GM23338 (cell line): ENCODE data around the gene PIP5K1C. TPM values are rescaled to one million over a fixed set of nuclear protein-coding genes. Genes with fewer than 3 reads are reported as not detected.

ENCODE experiments used
- ATAC-seq: fragments of 200-7000 bp; cut with Tn5 transposase; 3 replicates; pipeline ENCODE4 v1.9.1; 2020
- DNase-seq: peaks from one replicate; pipeline ENCODE4 v3.0.0-alpha.2; 2015; ENCODE audit warnings: low spot score
- H2AFZ ChIP-seq: fragments of 200-600 bp; sonication (generic); 2 replicates; pipeline ENCODE4 v1.8.0; 2016; ENCODE audit warnings: antibody characterized with exemption, mild to moderate bottlenecking, moderate library complexity
- H3F3A ChIP-seq: fragments of 200-600 bp; sonication (generic); replicated peaks from 2 replicates; pipeline ENCODE4 v1.8.0; 2017; ENCODE audit warnings: antibody characterized with exemption, mixed run types, low read depth
- H3K27ac ChIP-seq: fragments of 200-600 bp; sonication (generic); 2 replicates; pipeline ENCODE4 v1.6.1; 2016; ENCODE audit warnings: low read depth
- H3K27me3 ChIP-seq: fragments of 200-600 bp; sonication (generic); 2 replicates; pipeline ENCODE4 v1.8.0; 2016; ENCODE audit warnings: mild to moderate bottlenecking, mixed run types, moderate library complexity; ENCODE audit not compliant: insufficient read depth
- H3K36me3 ChIP-seq: fragments of 200-600 bp; sonication (generic); 2 replicates; pipeline ENCODE4 v1.8.0; 2016; ENCODE audit warnings: mild to moderate bottlenecking; ENCODE audit not compliant: insufficient read depth
- H3K4me1 ChIP-seq: fragments of 200-600 bp; sonication (generic); 2 replicates; pipeline ENCODE4 v1.8.0; 2016; ENCODE audit warnings: mild to moderate bottlenecking, moderate library complexity; ENCODE audit not compliant: insufficient read depth
- H3K4me2 ChIP-seq: fragments of 200-600 bp; sonication (generic); 2 replicates; pipeline ENCODE4 v1.7.1; 2017; ENCODE audit warnings: mixed run types
- H3K4me3 ChIP-seq: fragments of 200-600 bp; sonication (generic); 2 replicates; pipeline ENCODE4 v1.6.1; 2016; ENCODE audit warnings: mixed run types
- H3K79me2 ChIP-seq: fragments of 200-600 bp; sonication (generic); replicated peaks from 2 replicates; pipeline ENCODE4 v1.8.0; 2017; ENCODE audit warnings: mild to moderate bottlenecking; ENCODE audit not compliant: insufficient read depth
- H3K9me2 ChIP-seq: fragments of 200-600 bp; sonication (generic); 2 replicates; pipeline ENCODE4 v1.8.0; 2017; ENCODE audit not compliant: insufficient read depth
- H4K20me1 ChIP-seq: fragments of 200-600 bp; sonication (generic); replicated peaks from 2 replicates; pipeline ENCODE4 v1.8.0; 2017; ENCODE audit warnings: mild to moderate bottlenecking; ENCODE audit not compliant: insufficient read depth
- H3K27ac Mint-ChIP-seq: 2 replicates; pipeline ENCODE4 v1.8.0; 2020; ENCODE audit warnings: inconsistent platforms, mild to moderate bottlenecking, moderate library complexity, mixed read lengths
- H3K27me3 Mint-ChIP-seq: 3 replicates; pipeline ENCODE4 v1.8.0; 2022; ENCODE audit warnings: low read depth, mild to moderate bottlenecking, moderate library complexity, mixed read lengths, inconsistent platforms; ENCODE audit not compliant: insufficient read depth, poor library complexity
- H3K36me3 Mint-ChIP-seq: 3 replicates; pipeline ENCODE4 v1.8.0; 2021; ENCODE audit warnings: low read depth, mild to moderate bottlenecking, inconsistent platforms, moderate library complexity, mixed read lengths
- H3K4me1 Mint-ChIP-seq: 3 replicates; pipeline ENCODE4 v1.8.0; 2020; ENCODE audit warnings: mild to moderate bottlenecking, inconsistent platforms, mixed read lengths
- H3K4me3 Mint-ChIP-seq: 3 replicates; pipeline ENCODE4 v1.8.0; 2021; ENCODE audit warnings: moderate library complexity, mild to moderate bottlenecking, inconsistent platforms, mixed read lengths
- H3K9me3 Mint-ChIP-seq: 3 replicates; pipeline ENCODE4 v1.8.0; 2020; ENCODE audit warnings: moderate library complexity, mild to moderate bottlenecking, inconsistent platforms, mixed read lengths
- CREB1 ChIP-seq: fragments of 250-450 bp; sonication (Bioruptor Pico); IDR thresholded peaks from 2 replicates; pipeline ENCODE4 v1.5.0; 2020; ENCODE audit warnings: low read depth, mild to moderate bottlenecking, moderate library complexity
- CTCF ChIP-seq, 2 experiments: fragments of 200-600 bp in 1 of 2; sonication (generic) in 1 of 2; conservative IDR thresholded peaks; 2 replicates each; pipeline versions ENCODE4 v1.5.1 to v1.6.1; 2016 to 2017; ENCODE audit warnings: antibody characterized with exemption in 2 of 2, low read depth in 2 of 2, mild to moderate bottlenecking in 2 of 2, moderate library complexity in 1 of 2
- EZH2 ChIP-seq: fragments of 200-600 bp; sonication (generic); IDR thresholded peaks from one replicate; pipeline ENCODE4 v1.8.0; 2017; ENCODE audit warnings: antibody characterized with exemption, mild to moderate bottlenecking, low read depth; ENCODE audit not compliant: unreplicated experiment
- EZH2phosphoT487 ChIP-seq: fragments of 200-600 bp; sonication (generic); IDR thresholded peaks from one replicate; pipeline ENCODE4 v1.8.1; 2018; ENCODE audit warnings: antibody characterized with exemption; ENCODE audit not compliant: unreplicated experiment
- JUNB ChIP-seq: IDR thresholded peaks from one replicate; pipeline ENCODE4 v1.6.1; 2016; ENCODE audit warnings: antibody characterized with exemption; ENCODE audit not compliant: unreplicated experiment
- POLR2AphosphoS5 ChIP-seq: IDR thresholded peaks from 2 replicates; pipeline ENCODE4 v1.6.1; 2016; ENCODE audit warnings: antibody characterized with exemption, low read depth
- STAT1 ChIP-seq: IDR thresholded peaks from one replicate; pipeline ENCODE4 v1.6.1; 2016; ENCODE audit warnings: antibody characterized with exemption; ENCODE audit not compliant: unreplicated experiment
- ZNF114 ChIP-seq: fragments of 250-450 bp; sonication (Bioruptor Pico); IDR thresholded peaks from 2 replicates; pipeline ENCODE4 v1.5.0; 2020; ENCODE audit warnings: mild to moderate bottlenecking, moderate library complexity
- ZNF331 ChIP-seq: fragments of 250-450 bp; sonication (Bioruptor Pico); IDR thresholded peaks from 2 replicates; pipeline ENCODE4 v1.5.0; 2020; ENCODE audit warnings: low read depth, mild to moderate bottlenecking, moderate library complexity
- polyA plus RNA-seq: library from polyadenylated mRNA; unstranded; fragments of >200 nt; fragmentation: Nextera tagmentation; extraction: Ambion mirVana; gene quantifications from 2 replicates; pipeline ENCODE4 v1.2.1, GENCODE V29; 2016
- total RNA-seq: library from RNA; depleted of rRNA; stranded (reverse); fragments of >200 nt; shearing (Covaris generic); gene quantifications from 2 replicates; pipeline ENCODE4 v1.2.3, GENCODE V29; 2014
- TF ChIP-seq, protein P1 (sequence below): IDR thresholded peaks from 2 replicates; pipeline ENCODE4 v1.6.1; 2016; ENCODE audit warnings: antibody characterized with exemption

Gene PIP5K1C
- total and polyA plus RNA-seq, 2 experiments from 2014 or later = 11.8 to 46.7 TPM

GRCh38 chr19:3725640-3726310 is 25.5 kb upstream of the PIP5K1C start:
- Mint-ChIP-seq H3K27me3 (peaks cover 17% of the 10 kb centered on the region), H3K27ac (no peak overlapping the region), H3K36me3 (no peaks in the 10 kb centered on the region), H3K9me3 (no peaks in the 10 kb centered on the region), H3K4me3 (no peak overlapping the region), H3K4me1 (peaks cover 7% of the 10 kb centered on the region)
- Histone ChIP-seq H3K4me2 (peak overlapping the region; percentile 61), H3K9me2 (no peaks in the 10 kb centered on the region), H3K27ac (no peak overlapping the region), H3K4me1 (peaks cover 15% of the 10 kb centered on the region; the same call in 1 of the 2 replicates), H4K20me1 (no peaks in the 10 kb centered on the region), H3K27me3 (no peaks in the 10 kb centered on the region), H3K4me3 (no peak overlapping the region), H3K79me2 (no peaks in the 10 kb centered on the region), H3K36me3 (no peaks in the 10 kb centered on the region), H2AFZ (no peak overlapping the region), H3F3A (no peaks in the 10 kb centered on the region)
- ATAC-seq (peak; percentile 52), DNase-seq (peak; percentile 86)
- TF ChIP-seq, protein P1, sequence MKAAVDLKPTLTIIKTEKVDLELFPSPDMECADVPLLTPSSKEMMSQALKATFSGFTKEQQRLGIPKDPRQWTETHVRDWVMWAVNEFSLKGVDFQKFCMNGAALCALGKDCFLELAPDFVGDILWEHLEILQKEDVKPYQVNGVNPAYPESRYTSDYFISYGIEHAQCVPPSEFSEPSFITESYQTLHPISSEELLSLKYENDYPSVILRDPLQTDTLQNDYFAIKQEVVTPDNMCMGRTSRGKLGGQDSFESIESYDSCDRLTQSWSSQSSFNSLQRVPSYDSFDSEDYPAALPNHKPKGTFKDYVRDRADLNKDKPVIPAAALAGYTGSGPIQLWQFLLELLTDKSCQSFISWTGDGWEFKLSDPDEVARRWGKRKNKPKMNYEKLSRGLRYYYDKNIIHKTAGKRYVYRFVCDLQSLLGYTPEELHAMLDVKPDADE = no peak
- TF ChIP-seq JUNB (no peak), POLR2AphosphoS5 (no peak), CTCF (conservative IDR thresholded peaks at IDR 0.05; ENCODE audit: low read depth in 2 of 2) (no peak)

GRCh38 chr19:3725121-3725520 is 24.9 kb upstream of the PIP5K1C start:
- H3K9me2 ChIP-seq = no peaks in the 10 kb centered on the region
- Mint-ChIP-seq H3K9me3 (no peaks in the 10 kb centered on the region), H3K4me1 (peaks cover 7% of the 10 kb centered on the region), H3K36me3 (no peaks in the 10 kb centered on the region), H3K27me3 (peaks cover 19% of the 10 kb centered on the region), H3K27ac (no peak overlapping the region), H3K4me3 (no peak overlapping the region)
- no peak overlapping the region for H3K27ac ChIP-seq
- no peaks in the 10 kb centered on the region for H3K27me3 ChIP-seq
- ATAC-seq = no peak
- H3K4me1 ChIP-seq = peaks cover 15% of the 10 kb centered on the region; the same call in 1 of the 2 replicates
- H4K20me1 ChIP-seq = no peaks in the 10 kb centered on the region
- H3K4me3 ChIP-seq = no peak overlapping the region
- no peaks in the 10 kb centered on the region for H3F3A ChIP-seq
- no peaks in the 10 kb centered on the region for H3K36me3 ChIP-seq
- TF ChIP-seq STAT1 = no peak
- no peaks in the 10 kb centered on the region for H3K79me2 ChIP-seq
- H3K4me2 ChIP-seq = peak overlapping the region; percentile 61; the same call in 1 of the 2 replicates
- H2AFZ ChIP-seq = no peak overlapping the region
- no peak for DNase-seq

- no peaks in the 10 kb centered on the region for H3K9me3 Mint-ChIP-seq
- Histone ChIP-seq H3K4me2 (no peak overlapping the region), H3F3A (no peaks in the 10 kb centered on the region), H3K27ac (no peak overlapping the region), H3K4me3 (no peak overlapping the region), H4K20me1 (no peaks in the 10 kb centered on the region), H3K79me2 (no peaks in the 10 kb centered on the region), H2AFZ (no peak overlapping the region), H3K4me1 (peaks cover 15% of the 10 kb centered on the region; the same call in 1 of the 2 replicates), H3K36me3 (no peaks in the 10 kb centered on the region), H3K27me3 (no peaks in the 10 kb centered on the region), H3K9me2 (no peaks in the 10 kb centered on the region)
- H3K36me3 Mint-ChIP-seq = no peaks in the 10 kb centered on the region
- no peak overlapping the region for H3K27ac Mint-ChIP-seq
- DNase-seq (peak; percentile 58), ATAC-seq (no peak)
- H3K27me3 Mint-ChIP-seq = peaks cover 20% of the 10 kb centered on the region
- peaks cover 7% of the 10 kb centered on the region for H3K4me1 Mint-ChIP-seq
- H3K4me3 Mint-ChIP-seq = no peak overlapping the region
- no peak for TF ChIP-seq STAT1
- no peak for TF ChIP-seq JUNB
- no peak for TF ChIP-seq EZH2
- no peak for TF ChIP-seq CREB1
- TF ChIP-seq CTCF (conservative IDR thresholded peaks at IDR 0.05; ENCODE audit: low read depth in 2 of 2) = no peak
- TF ChIP-seq, protein P1 = no peak
- no peak for TF ChIP-seq ZNF331
- no peak for TF ChIP-seq EZH2phosphoT487
- no peak for TF ChIP-seq ZNF114 (CRISPR knock-in tag)
Measured at GRCh38 chr19:3723883-3724282, 23.6 kb upstream of the PIP5K1C start.
